Caco-2 (cell line): ENCODE data around the gene FOLR2. TPM values are rescaled to one million over a fixed set of nuclear protein-coding genes. Genes with fewer than 3 reads are reported as not detected.
A peak's percentile ranks its signal among the peaks of the same experiment; 100 is the strongest.

Experiments
- BruUV-seq: library from RNA; stranded (reverse); fragments of 400-500 nt; replicated peaks from 2 replicates; lab custom pipeline; 2021; lab: Mats Ljungman, UMichigan
- CTCF ChIA-PET: fragments of 300-600 bp; sonication (Branson Sonifier 250); formaldehyde crosslinking; loops from one replicate; lab custom pipeline; 2022; ENCODE audit warnings: antibody characterized with exemption; lab: Charles Lee
- POLR2A ChIA-PET: fragments of 300-600 bp; sonication (Branson Sonifier 250); formaldehyde crosslinking; loops from one replicate; lab custom pipeline; 2022; ENCODE audit warnings: antibody characterized with exemption; lab: Charles Lee
- DNase-seq, 2 experiments: peaks; one replicate each; pipeline versions ENCODE4 v3.0.0 to v3.0.0-alpha.2; 2020 to 2022
- H3K27me3 ChIP-seq: replicated peaks from 2 replicates; pipeline ENCODE4 v1.6.0; 2011; ENCODE audit warnings: low read length; ENCODE audit not compliant: control insufficient read depth, insufficient read depth
- H3K36me3 ChIP-seq: 2 replicates; pipeline ENCODE4 v1.5.1; 2011; ENCODE audit warnings: low read length; ENCODE audit not compliant: control insufficient read depth, insufficient read depth
- H3K4me1 ChIP-seq: fragments of 250-450 bp; sonication (Bioruptor Pico); 2 replicates; pipeline ENCODE4 v1.5.1; 2020; ENCODE audit warnings: mild to moderate bottlenecking
- H3K4me3 ChIP-seq: 2 replicates; pipeline ENCODE4 v1.5.1; 2011; ENCODE audit warnings: low read depth, mild to moderate bottlenecking, control low read depth, low read length
- H3K9me3 ChIP-seq: fragments of 250-450 bp; sonication (Bioruptor Pico); 2 replicates; pipeline ENCODE4 v1.5.1; 2020; ENCODE audit warnings: mild to moderate bottlenecking, moderate library complexity
- H3K27ac Mint-ChIP-seq: one replicate; pipeline ENCODE4 v1.8.0; 2022; ENCODE audit warnings: mixed read lengths; ENCODE audit not compliant: unreplicated experiment
- H3K27me3 Mint-ChIP-seq: one replicate; pipeline ENCODE4 v1.8.0; 2022; ENCODE audit warnings: mixed read lengths; ENCODE audit not compliant: insufficient read depth, unreplicated experiment
- H3K36me3 Mint-ChIP-seq: one replicate; pipeline ENCODE4 v1.8.0; 2022; ENCODE audit warnings: mild to moderate bottlenecking, mixed read lengths; ENCODE audit not compliant: insufficient read depth, unreplicated experiment
- H3K4me1 Mint-ChIP-seq: one replicate; pipeline ENCODE4 v1.8.0; 2022; ENCODE audit warnings: low read depth, mixed read lengths; ENCODE audit not compliant: unreplicated experiment
- H3K4me3 Mint-ChIP-seq: one replicate; pipeline ENCODE4 v1.8.0; 2022; ENCODE audit warnings: mild to moderate bottlenecking, moderate library complexity, mixed read lengths; ENCODE audit not compliant: unreplicated experiment
- H3K9me3 Mint-ChIP-seq: one replicate; pipeline ENCODE4 v1.8.0; 2022; ENCODE audit warnings: mixed read lengths; ENCODE audit not compliant: unreplicated experiment
- intact Hi-C: fragments of 100-400 bp; cut with micrococcal nuclease; formaldehyde crosslinking; loops from one replicate; pipeline ENCODE4 v1.10.0; 2022; ENCODE audit not compliant: unreplicated experiment
- total RNA-seq: library from RNA; stranded (reverse); gene quantifications from 2 replicates; pipeline ENCODE4 v1.2.3, GENCODE V29; 2022
- TF ChIP-seq, protein P1 (sequence below), 2 experiments: fragments of 200-600 bp in 1 of 2; IDR thresholded peaks; 1 replicate in 1 of 2; 2 replicates in 1 of 2; pipeline versions ENCODE4 v1.5.1 to v1.8.0; 2011 to 2022; ENCODE audit warnings: antibody characterized with exemption in 1 of 2, control low read depth in 1 of 2, inconsistent platforms in 1 of 2, low read depth in 1 of 2, low read length in 1 of 2, mild to moderate bottlenecking in 1 of 2, moderate library complexity in 1 of 2; ENCODE audit not compliant: insufficient read depth in 1 of 2, severe bottlenecking in 1 of 2, unreplicated experiment in 1 of 2

FOLR2 gene
- total RNA-seq, 1 experiment from 2014 or later: not detected

DNA sequence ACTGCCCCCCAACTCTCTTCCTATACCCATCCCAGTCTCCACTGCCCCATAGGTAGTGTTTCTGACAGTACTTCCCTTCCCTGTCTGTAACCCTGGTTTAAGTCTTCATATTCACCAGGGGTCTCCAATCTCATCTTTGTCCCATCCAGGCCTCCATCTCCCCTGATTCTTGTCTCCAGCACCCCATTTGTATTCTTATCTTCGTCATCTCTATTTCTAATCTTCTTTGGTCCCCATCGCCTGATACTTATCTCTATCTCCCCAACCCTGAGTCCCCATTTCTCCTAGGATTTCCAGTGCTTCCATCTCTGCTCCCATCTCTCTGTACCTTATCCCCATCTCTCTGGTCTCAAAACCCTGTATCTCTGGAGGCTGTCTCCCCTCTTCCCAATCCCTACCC, 25.5 kb downstream of the FOLR2 start:
- no TSS peak for BruUV-seq
- H3K4me1 ChIP-seq: peaks cover 24% of the 10 kb centered on the region
- TF ChIP-seq, protein P1, sequence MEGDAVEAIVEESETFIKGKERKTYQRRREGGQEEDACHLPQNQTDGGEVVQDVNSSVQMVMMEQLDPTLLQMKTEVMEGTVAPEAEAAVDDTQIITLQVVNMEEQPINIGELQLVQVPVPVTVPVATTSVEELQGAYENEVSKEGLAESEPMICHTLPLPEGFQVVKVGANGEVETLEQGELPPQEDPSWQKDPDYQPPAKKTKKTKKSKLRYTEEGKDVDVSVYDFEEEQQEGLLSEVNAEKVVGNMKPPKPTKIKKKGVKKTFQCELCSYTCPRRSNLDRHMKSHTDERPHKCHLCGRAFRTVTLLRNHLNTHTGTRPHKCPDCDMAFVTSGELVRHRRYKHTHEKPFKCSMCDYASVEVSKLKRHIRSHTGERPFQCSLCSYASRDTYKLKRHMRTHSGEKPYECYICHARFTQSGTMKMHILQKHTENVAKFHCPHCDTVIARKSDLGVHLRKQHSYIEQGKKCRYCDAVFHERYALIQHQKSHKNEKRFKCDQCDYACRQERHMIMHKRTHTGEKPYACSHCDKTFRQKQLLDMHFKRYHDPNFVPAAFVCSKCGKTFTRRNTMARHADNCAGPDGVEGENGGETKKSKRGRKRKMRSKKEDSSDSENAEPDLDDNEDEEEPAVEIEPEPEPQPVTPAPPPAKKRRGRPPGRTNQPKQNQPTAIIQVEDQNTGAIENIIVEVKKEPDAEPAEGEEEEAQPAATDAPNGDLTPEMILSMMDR (IDR thresholded peaks at IDR 0.05; ENCODE audit: insufficient read depth in 1 of 2, low read depth in 1 of 2, low read length in 1 of 2, severe bottlenecking in 1 of 2, unreplicated experiment in 1 of 2): no peak
- H3K27ac Mint-ChIP-seq: no peak overlapping the region
- no peaks in the 10 kb centered on the region for H3K27me3 ChIP-seq
- peaks cover 7% of the 10 kb centered on the region; the same call in 1 of the 2 replicates for H3K9me3 ChIP-seq
- H3K36me3 ChIP-seq: peaks cover 9% of the 10 kb centered on the region
- intact Hi-C loops: no loop called here
- ChIA-PET CTCF (no interaction called here), POLR2A (interaction anchor here (0.7 kb wide), 1 partner anchor 53 kb away, joined by 4 read pairs; no protein-coding TSS in a partner anchor)
- H3K27me3 Mint-ChIP-seq: peaks cover 4% of the 10 kb centered on the region
- no peak overlapping the region for H3K4me3 Mint-ChIP-seq
- no peak for DNase-seq
- H3K4me3 ChIP-seq: no peak overlapping the region
- H3K36me3 Mint-ChIP-seq: peaks cover 35% of the 10 kb centered on the region
- H3K9me3 Mint-ChIP-seq: peaks cover 8% of the 10 kb centered on the region
- peaks cover 14% of the 10 kb centered on the region for H3K4me1 Mint-ChIP-seq

DNA sequence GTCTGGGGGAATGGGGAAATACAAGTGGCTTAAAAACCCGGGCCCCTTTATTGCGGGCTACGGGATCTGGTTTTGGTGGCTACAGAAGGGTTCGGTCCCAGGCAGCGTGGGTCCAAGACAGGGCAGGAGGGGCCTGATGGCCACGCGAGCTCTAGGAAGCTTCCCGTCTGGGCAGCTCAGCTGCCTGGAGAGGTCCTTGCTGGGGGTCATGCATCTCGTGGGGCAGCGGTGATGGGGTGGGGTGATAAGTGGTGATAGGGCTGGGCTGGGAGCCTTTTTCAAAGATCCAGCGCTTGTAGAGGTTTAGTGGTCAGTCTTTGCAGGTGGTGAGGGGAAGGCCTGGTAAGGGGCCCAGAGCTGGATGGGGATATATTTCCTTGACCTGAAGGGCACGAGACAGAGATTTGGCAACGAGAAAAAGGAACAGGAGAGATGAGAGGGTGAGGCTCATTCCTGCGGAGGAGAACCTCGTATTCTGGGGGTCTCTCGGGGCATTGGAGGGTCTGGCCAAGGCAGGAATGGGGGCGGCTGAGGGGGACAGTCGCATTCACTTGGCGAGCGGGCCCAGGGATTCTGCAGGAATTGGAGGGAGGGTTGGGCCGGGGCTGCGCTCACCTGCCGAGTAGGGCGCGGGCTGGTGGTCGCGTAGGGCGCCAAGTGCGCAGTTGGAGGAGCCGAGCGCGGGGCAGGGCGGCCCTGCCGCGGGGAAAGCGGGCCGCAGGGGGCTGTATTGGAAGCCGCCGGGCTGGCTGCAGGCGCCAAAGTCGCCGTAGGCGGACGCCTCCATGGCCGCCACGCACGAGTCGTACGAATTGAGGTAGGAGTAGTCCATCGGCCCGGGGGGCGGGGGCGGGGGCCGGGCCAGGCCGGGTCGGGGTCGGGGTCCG, 26.8 kb downstream of the FOLR2 start:
- H3K36me3 Mint-ChIP-seq: peaks cover 23% of the 10 kb centered on the region
- H3K4me3 Mint-ChIP-seq: no peak overlapping the region
- H3K4me1 Mint-ChIP-seq: peaks cover 14% of the 10 kb centered on the region

DNA sequence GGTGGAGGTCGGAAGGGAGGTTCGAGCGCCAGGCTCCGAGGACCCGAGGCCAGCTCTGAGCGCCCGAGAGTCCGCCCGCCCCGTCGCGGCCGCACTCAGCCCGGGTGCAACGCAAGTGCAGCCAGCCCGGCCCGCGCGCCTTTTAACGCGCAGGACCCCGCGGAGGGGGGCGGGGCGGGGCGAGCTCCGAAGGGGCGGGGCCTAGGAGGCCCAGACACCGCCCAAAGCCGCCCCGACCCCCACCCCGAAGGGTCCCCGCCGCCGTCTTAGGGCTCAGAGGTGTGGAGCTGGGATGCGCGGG, 27.4 kb downstream of the FOLR2 start, which contains the start of gene PHOX2A:
Gene PHOX2A, minus strand, starts transcription at position 117 of the 301 bp plus-strand sequence. CDS start 172 bp downstream, outside the sequence.
- BruUV-seq: no TSS peak
- ChIA-PET POLR2A (no interaction called here), CTCF (no interaction called here)
- no peaks in the 10 kb centered on the region for H3K36me3 ChIP-seq
- Mint-ChIP-seq H3K4me1 (peaks cover 11% of the 10 kb centered on the region), H3K36me3 (peaks cover 17% of the 10 kb centered on the region), H3K4me3 (no peak within 1 kb of the TSS), H3K27ac (no peak within 1 kb of the TSS), H3K27me3 (peaks cover 4% of the 10 kb centered on the region), H3K9me3 (peaks cover 8% of the 10 kb centered on the region)
- DNase-seq: peak in 1 of 2 experiments; percentile 30
- intact Hi-C loops: no loop called here
- peaks cover 16% of the 10 kb centered on the region for H3K4me1 ChIP-seq
- TF ChIP-seq, protein P1 (IDR thresholded peaks at IDR 0.05; ENCODE audit: insufficient read depth in 1 of 2, low read depth in 1 of 2, low read length in 1 of 2, severe bottlenecking in 1 of 2, unreplicated experiment in 1 of 2): no peak
- no peaks in the 10 kb centered on the region for H3K27me3 ChIP-seq
- no peak within 1 kb of the TSS for H3K4me3 ChIP-seq
- H3K9me3 ChIP-seq: peaks cover 7% of the 10 kb centered on the region; the same call in 1 of the 2 replicates

More for the DNA sequence above, 26.8 kb downstream of the FOLR2 start:
- Histone ChIP-seq H3K36me3 (no peaks in the 10 kb centered on the region), H3K4me1 (peaks cover 19% of the 10 kb centered on the region), H3K4me3 (no peak overlapping the region), H3K9me3 (peaks cover 7% of the 10 kb centered on the region; the same call in 1 of the 2 replicates), H3K27me3 (no peaks in the 10 kb centered on the region)
- peaks cover 4% of the 10 kb centered on the region for H3K27me3 Mint-ChIP-seq
- peaks cover 8% of the 10 kb centered on the region for H3K9me3 Mint-ChIP-seq
- H3K27ac Mint-ChIP-seq: no peak overlapping the region
- ChIA-PET POLR2A (no interaction called here), CTCF (interaction anchor here (1.0 kb wide), 1 partner anchor 188 kb away, joined by 4 read pairs; no protein-coding TSS in a partner anchor)
- no TSS peak for BruUV-seq
- TF ChIP-seq, protein P1 (IDR thresholded peaks at IDR 0.05; ENCODE audit: insufficient read depth in 1 of 2, low read depth in 1 of 2, low read length in 1 of 2, severe bottlenecking in 1 of 2, unreplicated experiment in 1 of 2): no peak
- DNase-seq: peak in 1 of 2 experiments; percentile 35
- intact Hi-C loops: no loop called here
